Endothelial cell of umbilical vein (primary cell): ENCODE data around the gene HIGD1C. TPM values are rescaled to one million over a fixed set of nuclear protein-coding genes. Genes with fewer than 3 reads are reported as not detected.

Experiments
- BruUV-seq: library from RNA; stranded (reverse); fragments of 400-500 nt; replicated peaks from 2 replicates; lab custom pipeline; 2021; lab: Mats Ljungman, UMichigan
- CTCF ChIA-PET: fragments of 300-600, 350-600 bp; sonication (Branson Sonifier 250); formaldehyde crosslinking; loops from one replicate; lab custom pipeline; 2021; ENCODE audit warnings: antibody characterized with exemption, inconsistent platforms; lab: Charles Lee
- POLR2A ChIA-PET: fragments of 300-600, 350-600 bp; sonication (Branson Sonifier 250); formaldehyde crosslinking; loops from one replicate; lab custom pipeline; 2021; ENCODE audit warnings: antibody characterized with exemption, inconsistent platforms; lab: Charles Lee
- DNase-seq: peaks from one replicate; pipeline ENCODE4 v3.0.0-alpha.2; 2011; ENCODE audit warnings: low read depth, low spot score
- FAIRE-seq: peaks from 2 replicates; lab custom pipeline; 2011; peaks lifted over from hg19 to GRCh38; lab: Jason Lieb, UNC
- H2AFZ ChIP-seq: 2 replicates; pipeline ENCODE4 v1.6.0; 2012; ENCODE audit warnings: low read depth, low read length, control low read depth, inconsistent platforms
- H3K27ac ChIP-seq: 2 replicates; pipeline ENCODE4 v1.5.1; 2011; ENCODE audit warnings: low read depth, mild to moderate bottlenecking, control low read depth, low read length, moderate library complexity; ENCODE audit not compliant: insufficient read depth
- H3K27me3 ChIP-seq, 2 experiments: 2 replicates each; pipeline versions ENCODE4 v1.6.0 to v1.6.1; 2011; ENCODE audit warnings: low read length in 2 of 2, mixed read lengths in 1 of 2; ENCODE audit not compliant: control insufficient read depth in 2 of 2, insufficient read depth in 2 of 2
- H3K36me3 ChIP-seq, 2 experiments: 2 replicates in 1 of 2; 3 replicates in 1 of 2; pipeline ENCODE4 v1.5.1; 2011; ENCODE audit warnings: low read length in 2 of 2, mild to moderate bottlenecking in 1 of 2, moderate library complexity in 1 of 2; ENCODE audit not compliant: control insufficient read depth in 2 of 2, insufficient read depth in 2 of 2; ENCODE audit errors: extremely low read depth in 1 of 2
- H3K4me1 ChIP-seq: 3 replicates; pipeline ENCODE4 v1.5.1; 2011; ENCODE audit warnings: mild to moderate bottlenecking, low read length; ENCODE audit not compliant: control insufficient read depth, insufficient read depth; ENCODE audit errors: extremely low read depth
- H3K4me2 ChIP-seq: 2 replicates; pipeline ENCODE4 v1.6.1; 2011; ENCODE audit warnings: low read length, control low read depth, mixed read lengths; ENCODE audit not compliant: insufficient read depth
- H3K4me3 ChIP-seq, 3 experiments: fragments of 200-600 bp in 1 of 3; sonication (generic), shearing (Covaris generic) in 1 of 3; replicated peaks in 1 of 3; 2 replicates each; pipeline ENCODE4 v1.5.1; 2011 to 2016; ENCODE audit warnings: control low read depth in 3 of 3, low read length in 3 of 3, mild to moderate bottlenecking in 2 of 3, inconsistent platforms in 1 of 3, low read depth in 1 of 3, moderate library complexity in 1 of 3; ENCODE audit not compliant: insufficient read depth in 1 of 3
- H3K79me2 ChIP-seq: 2 replicates; pipeline ENCODE4 v1.6.0; 2012; ENCODE audit warnings: low read length, inconsistent platforms; ENCODE audit not compliant: control insufficient read depth, insufficient read depth
- H3K9ac ChIP-seq: replicated peaks from 2 replicates; pipeline ENCODE3; 2011; ENCODE audit warnings: low read length, control low read depth; ENCODE audit not compliant: insufficient read depth; ENCODE audit errors: extremely low read depth
- H3K9me1 ChIP-seq: replicated peaks from 3 replicates; pipeline ENCODE4 v1.6.0; 2011; ENCODE audit warnings: mild to moderate bottlenecking, low read length; ENCODE audit not compliant: control insufficient read depth, insufficient read depth; ENCODE audit errors: extremely low read depth
- H3K9me3 ChIP-seq: replicated peaks from 2 replicates; pipeline ENCODE4 v1.5.1; 2012; ENCODE audit warnings: low read length, inconsistent platforms; ENCODE audit not compliant: control insufficient read depth, insufficient read depth
- H4K20me1 ChIP-seq: replicated peaks from 2 replicates; pipeline ENCODE3; 2011; ENCODE audit warnings: mild to moderate bottlenecking, low read length; ENCODE audit not compliant: control insufficient read depth, insufficient read depth; ENCODE audit errors: extremely low read depth
- EZH2 ChIP-seq: IDR thresholded peaks from 2 replicates; pipeline ENCODE4 v1.6.1; 2012; ENCODE audit warnings: borderline replicate concordance, low read depth, mild to moderate bottlenecking, moderate library complexity, low read length, inconsistent platforms; ENCODE audit not compliant: severe bottlenecking
- FOS ChIP-seq: IDR thresholded peaks from 2 replicates; pipeline ENCODE4 v1.6.1; 2011; ENCODE audit warnings: mild to moderate bottlenecking, low read length, moderate library complexity, borderline replicate concordance; ENCODE audit not compliant: insufficient read depth
- GATA2 ChIP-seq: IDR thresholded peaks from 2 replicates; pipeline ENCODE4 v1.7.0; 2011; ENCODE audit warnings: low read depth, mild to moderate bottlenecking, moderate library complexity, mixed read lengths, low read length; ENCODE audit not compliant: insufficient read length, insufficient read depth
- JUN ChIP-seq: IDR thresholded peaks from 2 replicates; pipeline ENCODE4 v1.6.1; 2011; ENCODE audit warnings: borderline replicate concordance, low read depth; ENCODE audit not compliant: insufficient read length, insufficient read depth
- MAX ChIP-seq: IDR thresholded peaks from 2 replicates; pipeline ENCODE4 v1.6.1; 2011; ENCODE audit not compliant: insufficient read depth, insufficient read length
- MYC ChIP-seq: IDR thresholded peaks from one replicate; pipeline ENCODE4 v1.6.1; 2011; ENCODE audit warnings: mild to moderate bottlenecking, low read depth, low read length
- POLR2AphosphoS5 ChIP-seq: IDR thresholded peaks from 2 replicates; pipeline ENCODE4 v1.6.1; 2012; ENCODE audit warnings: low read depth, mild to moderate bottlenecking, control low read depth, low read length, moderate library complexity; ENCODE audit not compliant: insufficient read depth
- dilution Hi-C: fragments of 300-500 bp; cut with MboI; formaldehyde crosslinking; loops from one replicate; pipeline ENCODE4 v1.15.0; 2019; ENCODE audit warnings: low sequenced_read_pairs; ENCODE audit not compliant: extremely low pct_ligation_motif_present
- intact Hi-C: fragments of 100-400 bp; cut with micrococcal nuclease; formaldehyde crosslinking; loops from one replicate; pipeline ENCODE4 v1.10.0; 2022
- polyA plus RNA-seq, 4 experiments: library from polyadenylated mRNA; depleted of rRNA in 3 of 4; stranded (reverse) in 3 of 4; unstranded in 1 of 4; fragments of >200 nt; gene quantifications; 2 replicates each; pipeline versions ENCODE4 v1.2.1 to v1.2.3, GENCODE V29; 2011 to 2012; ENCODE audit warnings: missing spikeins in 1 of 4
- total RNA-seq: library from RNA; stranded (reverse); gene quantifications from 2 replicates; pipeline ENCODE4 v1.2.3, GENCODE V29; 2021

The HIGD1C gene
- total and polyA plus RNA-seq, 2 donors (not counting 3 experiments of a cell fraction or from before 2014, with no cell fraction given), result not detected

DNA sequence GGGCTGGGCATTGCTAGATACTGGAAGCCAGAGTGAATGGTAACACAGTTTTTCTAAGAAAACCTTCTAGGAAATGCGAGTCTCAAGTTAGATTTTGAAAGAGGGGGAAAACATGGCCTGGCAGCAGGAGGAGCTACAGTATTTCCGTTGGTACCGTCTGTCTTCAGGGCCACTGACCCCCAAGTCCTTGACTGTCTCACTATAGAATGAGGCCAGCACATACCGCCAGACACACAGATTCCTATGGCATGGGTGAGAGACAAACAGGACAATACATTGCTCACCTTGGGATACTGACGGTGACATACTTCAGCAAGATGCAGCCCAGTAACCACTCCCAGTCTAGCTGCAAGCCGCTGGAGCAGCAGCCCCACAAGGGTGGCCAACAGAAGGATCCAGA, 52.2 kb downstream of the HIGD1C start:
- ChIA-PET CTCF (interaction anchor here (0.8 to 1.2 kb wide), 2 partner anchors 21 to 337 kb away, joined by 3 read pairs; partner anchors contain the start of gene SLC11A2), POLR2A (no interaction called here)
- no peak overlapping the region for H3K9ac ChIP-seq
- intact Hi-C loops (no loop called here), dilution Hi-C loops (no loop called here)
- no peak overlapping the region for H3K4me2 ChIP-seq
- no peaks in the 10 kb centered on the region for H4K20me1 ChIP-seq
- H3K9me3 ChIP-seq, result no peaks in the 10 kb centered on the region
- H3K27me3 ChIP-seq, result no peaks in the 10 kb centered on the region
- DNase-seq (no peak), FAIRE-seq (no peak)
- H3K27ac ChIP-seq, result no peak overlapping the region
- peaks cover 0 to 3% of the 10 kb centered on the region in 2 experiments for H3K36me3 ChIP-seq
- TF ChIP-seq MYC (no peak), MAX (no peak), GATA2 (no peak), FOS (no peak), POLR2AphosphoS5 (no peak), JUN (no peak), EZH2 (no peak)
- H3K79me2 ChIP-seq, result peaks cover 6% of the 10 kb centered on the region
- no peaks in the 10 kb centered on the region for H3K9me1 ChIP-seq
- H3K4me1 ChIP-seq, result no peaks in the 10 kb centered on the region
- no peak overlapping the region for H3K4me3 ChIP-seq
- no peak overlapping the region for H2AFZ ChIP-seq
- no TSS peak for BruUV-seq

GRCh38 chr12:51005030-51005429, 52.7 kb downstream of the HIGD1C start:
- no TSS peak for BruUV-seq
- peaks cover 0 to 3% of the 10 kb centered on the region in 2 experiments for H3K36me3 ChIP-seq
- no peaks in the 10 kb centered on the region for H4K20me1 ChIP-seq
- intact Hi-C loops (no loop called here), dilution Hi-C loops (no loop called here)
- ChIA-PET POLR2A (no interaction called here), CTCF (interaction anchor here (0.8 kb wide), 1 partner anchor 336 kb away, joined by 3 read pairs; no protein-coding TSS in a partner anchor)
- peaks cover 7% of the 10 kb centered on the region for H3K79me2 ChIP-seq
- no peak for TF ChIP-seq JUN
- H3K9ac ChIP-seq, result no peak overlapping the region
- DNase-seq, result no peak
- no peak for FAIRE-seq
- H3K27ac ChIP-seq, result no peak overlapping the region
- no peak overlapping the region for H3K4me2 ChIP-seq
- H3K9me1 ChIP-seq, result no peaks in the 10 kb centered on the region
- no peak overlapping the region for H2AFZ ChIP-seq
- H3K4me1 ChIP-seq, result no peaks in the 10 kb centered on the region
- no peak overlapping the region for H3K4me3 ChIP-seq
- no peaks in the 10 kb centered on the region for H3K27me3 ChIP-seq
- no peaks in the 10 kb centered on the region for H3K9me3 ChIP-seq
